C4-2B (cell line): ENCODE measurements around the gene TTC9C.
"Not testable (repeated sequence)": the region's sequence is repeated elsewhere in the genome, so short reads cannot be mapped to it uniquely, and the experiment has no call there.

ENCODE experiments used
- H3K27ac ChIP-seq: fragments of 450-650 bp; 2 replicates; pipeline ENCODE4 v1.5.1; 2017
- CTCF ChIP-seq: fragments of 450-650 bp; conservative IDR thresholded peaks from 2 replicates; pipeline ENCODE4 v1.5.1; 2017; ENCODE audit warnings: mild to moderate bottlenecking
- ZFX ChIP-seq: fragments of 450-650 bp; IDR thresholded peaks from 2 replicates; pipeline ENCODE4 v1.6.1; 2017

Gene TTC9C

GRCh38 chr11:62689421-62690183 is 38.7 kb upstream of the TTC9C start, which contains the start of gene LRRN4CL:
Gene LRRN4CL, minus strand, starts transcription at chr11:62689530. Its CDS starts 1,022 bp downstream, at chr11:62688508.
- no peak within 1 kb of the TSS for H3K27ac ChIP-seq
- TF ChIP-seq ZFX (no peak), CTCF (no peak)

GRCh38 chr11:62693624-62694023 is 34.7 kb upstream of the TTC9C start:
- not testable (repeated sequence) for H3K27ac ChIP-seq

GRCh38 chr11:62694455-62695167 is 33.7 kb upstream of the TTC9C start:
- TF ChIP-seq CTCF, result peak; percentile 87
- no peak for TF ChIP-seq ZFX
- no peak overlapping the region for H3K27ac ChIP-seq

GRCh38 chr11:62702246-62702645 is 26.0 kb upstream of the TTC9C start:
- H3K27ac ChIP-seq, result no peak overlapping the region
- TF ChIP-seq CTCF (no peak), ZFX (no peak)

- not testable (repeated sequence) for H3K27ac ChIP-seq
These were observed 24.4 kb upstream of the TTC9C start for GRCh38 chr11:62703921-62704320.

- peak overlapping the region; percentile 87 for H3K27ac ChIP-seq
- TF ChIP-seq ZFX, result no peak
- no peak for TF ChIP-seq CTCF
These were observed 22.9 kb upstream of the TTC9C start for GRCh38 chr11:62705413-62705812.

- peak overlapping the region; percentile 87 for H3K27ac ChIP-seq
- TF ChIP-seq CTCF (no peak), ZFX (no peak)
These were observed 22.1 kb upstream of the TTC9C start for GRCh38 chr11:62705880-62706849.

DNA sequence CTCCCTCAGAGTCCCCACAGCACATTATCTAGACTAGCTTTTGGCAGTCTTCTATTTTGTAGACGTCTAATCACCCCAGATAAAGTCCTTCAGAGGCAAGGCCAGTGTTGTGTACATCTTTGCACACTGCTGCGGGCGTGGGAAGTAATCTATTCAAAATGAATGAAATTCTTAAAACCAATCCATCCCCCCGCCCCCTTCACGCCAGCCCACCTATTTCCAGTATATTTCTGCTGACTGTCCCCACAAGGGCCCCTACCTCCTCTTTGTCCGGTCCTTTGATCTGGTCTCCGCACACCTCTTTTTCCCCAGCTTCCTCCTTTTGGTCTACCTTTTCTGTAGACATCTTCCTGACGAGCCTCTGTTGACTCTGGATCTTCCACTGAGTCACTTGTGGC is 21.4 kb upstream of the TTC9C start:
- TF ChIP-seq ZFX, result no peak
- TF ChIP-seq CTCF, result no peak
- H3K27ac ChIP-seq, result peak overlapping the region; percentile 87
